SIG-M5 treated with dmso at 0.1 percent for 504 hours (cell line): Measurements from ENCODE around the gene ZC3H8.

Experiments used
- DNase-seq: peaks from one replicate; lab custom pipeline; 2025; ENCODE audit not compliant: unreplicated experiment; lab: John Stamatoyannopoulos, UW

ZC3H8 gene

GRCh38 chr2:112195950-112196349, 58.9 kb downstream of the ZC3H8 start:
- DNase-seq = no peak

DNA sequence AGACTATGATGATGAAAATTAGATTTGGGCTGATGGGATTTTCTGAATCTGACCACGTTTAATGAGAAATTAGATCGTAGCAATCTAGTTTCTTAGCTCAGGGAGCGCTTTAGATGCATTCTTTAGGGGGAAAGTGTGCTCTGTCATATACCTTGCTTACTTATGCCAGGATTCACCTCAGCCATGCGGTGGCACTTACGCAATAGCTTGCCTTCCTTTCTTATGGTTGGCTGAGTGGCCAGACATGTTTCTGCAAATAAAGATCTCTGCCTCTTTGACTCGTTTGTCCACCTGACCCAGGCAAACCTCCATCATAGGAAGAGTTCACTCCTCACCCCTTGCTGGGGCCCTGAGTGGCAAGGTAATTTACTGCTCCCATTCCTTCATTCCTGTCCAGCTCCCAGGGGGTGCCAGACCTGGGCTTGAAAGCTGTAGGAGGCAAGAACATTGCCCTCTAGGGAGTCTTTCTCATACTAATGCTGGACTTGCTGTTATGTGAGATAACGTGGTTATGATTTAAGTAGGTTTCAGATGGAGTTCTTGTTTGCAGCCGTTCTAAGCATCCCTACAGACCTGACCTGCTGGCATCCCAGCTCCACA, 59.6 kb downstream of the ZC3H8 start:
- DNase-seq = no peak

- DNase-seq = no peak
Measured at GRCh38 chr2:112194482-112194881, 60.4 kb downstream of the ZC3H8 start.

GRCh38 chr2:112194028-112194427, 60.8 kb downstream of the ZC3H8 start:
- DNase-seq = no peak

- no peak for DNase-seq
Measured at GRCh38 chr2:112189001-112189556, 65.8 kb downstream of the ZC3H8 start.

DNA sequence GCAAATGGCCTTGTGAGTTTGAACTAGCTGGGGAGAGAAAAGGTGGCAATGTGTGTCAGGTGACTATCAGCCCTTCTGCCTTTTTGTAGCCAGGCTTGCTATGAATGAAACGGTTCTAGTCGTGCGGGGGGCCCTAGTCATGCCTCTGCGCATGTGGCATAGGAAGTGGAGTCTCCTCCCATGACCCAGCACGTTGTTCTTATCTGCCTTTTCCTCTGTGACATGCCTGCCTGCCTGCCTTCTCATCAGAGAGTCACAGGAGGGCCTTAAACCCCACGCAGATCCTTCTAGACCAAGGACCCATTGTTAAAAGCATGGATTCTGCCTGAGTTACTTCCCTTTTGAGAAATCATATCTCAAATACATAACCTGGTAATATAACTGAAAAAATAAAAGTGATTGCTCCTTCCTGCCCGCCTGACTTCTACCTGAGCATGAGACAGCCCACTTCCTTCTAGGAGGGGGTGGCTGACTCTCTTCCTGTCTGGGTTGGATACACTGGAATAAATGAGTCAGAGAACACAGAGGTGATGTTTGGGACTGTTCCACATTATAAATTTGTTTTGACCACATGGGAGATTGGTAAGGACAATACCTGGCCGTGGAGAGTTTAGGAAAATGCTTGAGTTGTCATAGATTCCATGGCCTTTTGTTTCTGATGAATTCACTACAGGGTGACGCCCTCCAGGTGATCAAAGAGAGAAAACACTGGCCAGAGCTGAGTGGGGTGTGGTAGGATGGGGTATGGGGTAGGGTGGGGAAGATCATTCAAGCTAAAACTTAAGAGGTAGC, 66.8 kb downstream of the ZC3H8 start:
- DNase-seq = no peak

DNA sequence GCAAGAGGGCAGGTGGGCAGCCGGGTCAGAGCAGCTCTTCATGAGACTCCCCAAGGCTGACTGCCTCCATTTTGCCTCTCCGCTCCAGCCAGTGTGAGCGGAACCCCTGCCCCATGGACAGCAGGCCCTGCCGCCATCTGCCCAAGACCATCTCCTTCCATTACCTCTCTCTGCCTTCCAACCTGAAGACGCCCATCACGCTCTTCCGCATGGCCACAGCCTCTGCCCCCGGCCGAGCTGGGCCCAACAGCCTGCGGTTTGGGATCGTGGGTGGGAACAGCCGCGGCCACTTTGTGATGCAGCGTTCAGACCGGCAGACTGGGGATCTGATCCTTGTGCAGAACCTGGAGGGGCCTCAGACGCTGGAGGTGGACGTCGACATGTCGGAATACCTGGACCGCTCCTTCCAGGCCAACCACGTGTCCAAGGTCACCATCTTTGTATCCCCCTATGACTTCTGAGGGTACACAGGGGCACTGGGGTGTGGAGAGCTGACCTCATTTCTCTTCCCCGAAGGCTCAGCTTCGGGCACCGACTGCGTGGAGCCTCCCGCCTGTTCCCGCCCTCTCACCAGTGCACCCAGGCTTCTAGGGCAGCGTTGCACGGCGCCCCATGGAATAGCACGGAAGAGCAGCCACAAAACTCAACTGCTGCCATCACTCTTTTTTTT, 67.7 kb downstream of the ZC3H8 start:
- no peak for DNase-seq

DNA sequence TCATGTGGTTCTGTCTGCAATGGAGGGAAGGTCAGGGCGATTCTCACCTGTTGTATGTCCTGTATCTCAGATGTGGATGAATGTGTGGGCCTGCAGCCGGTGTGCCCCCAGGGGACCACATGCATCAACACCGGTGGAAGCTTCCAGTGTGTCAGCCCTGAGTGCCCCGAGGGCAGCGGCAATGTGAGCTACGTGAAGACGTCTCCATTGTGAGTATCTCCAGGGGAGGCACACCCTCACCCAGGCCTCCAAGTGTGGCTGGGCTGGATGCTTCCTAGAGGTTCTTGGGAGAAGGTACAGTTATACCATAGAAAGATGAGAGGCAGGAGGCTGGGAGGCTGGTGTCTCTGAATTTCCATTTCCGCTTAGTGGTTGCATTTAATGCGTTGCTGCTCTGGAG, 69.7 kb downstream of the ZC3H8 start:
- no peak for DNase-seq

- DNase-seq = no peak
Measured at GRCh38 chr2:112184121-112184520, 70.7 kb downstream of the ZC3H8 start.

GRCh38 chr2:112183327-112184025, 71.4 kb downstream of the ZC3H8 start:
- no peak for DNase-seq

GRCh38 chr2:112182581-112183034, 72.2 kb downstream of the ZC3H8 start:
- DNase-seq = no peak

- no peak for DNase-seq
Measured at GRCh38 chr2:112181571-112182290, 73.1 kb downstream of the ZC3H8 start.

DNA sequence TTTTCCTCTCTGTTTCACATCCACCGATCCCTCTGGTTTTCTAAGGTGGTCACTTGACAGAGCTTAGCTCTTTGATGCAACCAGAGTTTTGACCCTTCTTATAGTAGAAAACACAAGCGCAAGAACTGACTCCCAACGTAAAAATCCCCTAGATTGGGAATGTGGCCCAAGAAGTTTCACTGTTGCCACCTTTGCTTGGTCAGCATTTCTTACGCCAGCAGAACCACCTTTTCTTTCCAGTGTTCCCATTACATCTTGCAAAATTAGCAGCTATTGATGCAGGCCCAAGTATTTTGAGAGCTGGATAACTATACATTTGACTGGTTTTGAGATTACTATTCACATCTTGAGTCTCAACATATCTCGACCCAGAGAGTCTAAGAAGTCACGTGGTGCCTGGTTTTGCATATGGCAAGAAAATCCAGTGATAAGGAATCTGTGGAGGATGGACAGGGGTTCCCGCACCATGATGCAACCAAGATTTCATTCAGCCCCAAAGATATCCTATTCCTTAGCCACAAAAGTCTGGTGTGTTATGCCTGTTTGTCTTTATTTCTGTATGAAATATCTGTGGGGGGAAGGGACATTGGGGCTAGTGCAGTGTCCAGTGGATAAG, 78.8 kb downstream of the ZC3H8 start:
- DNase-seq = no peak

DNA sequence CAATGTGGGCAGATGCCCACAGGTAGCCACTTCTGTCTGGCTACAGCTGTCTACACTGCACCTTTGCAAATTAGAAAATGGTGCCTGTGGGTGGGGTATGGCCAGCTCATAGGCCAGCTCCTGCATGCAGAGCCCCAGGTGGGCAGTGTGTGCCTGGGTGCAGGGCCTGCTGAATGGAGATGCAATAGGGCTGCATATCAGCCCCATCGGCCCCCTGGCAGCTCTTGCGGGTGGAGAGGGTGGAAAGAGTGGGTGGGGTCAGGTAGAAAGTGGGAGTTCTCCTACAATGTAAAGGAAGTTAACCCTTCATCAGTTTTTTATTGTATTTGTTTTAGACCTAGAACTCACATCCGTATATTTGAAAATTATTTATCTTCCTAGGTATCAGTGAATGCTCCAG, 79.5 kb downstream of the ZC3H8 start:
- DNase-seq = no peak

DNA sequence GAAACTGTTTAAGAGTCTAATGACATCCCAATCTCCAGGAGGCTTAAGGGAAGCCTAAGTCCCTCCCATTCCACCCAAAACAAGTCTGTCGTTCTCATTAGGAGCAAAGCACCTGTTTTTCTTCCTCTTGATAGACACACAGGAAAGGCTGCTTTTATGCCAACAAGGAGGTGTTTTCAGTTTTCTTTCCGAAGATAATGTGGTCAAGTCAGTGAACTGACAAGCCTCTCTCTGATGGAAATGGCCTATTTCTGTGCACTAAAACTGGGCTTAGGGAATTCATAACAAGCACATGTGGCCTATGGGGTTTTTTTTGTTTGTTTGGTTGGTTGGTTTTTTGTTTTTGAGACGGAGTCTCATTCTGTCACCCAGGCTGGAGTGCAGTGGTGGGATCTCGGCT, 80.5 kb downstream of the ZC3H8 start:
- DNase-seq = no peak

- DNase-seq = no peak
Measured at GRCh38 chr2:112173646-112174319, 81.1 kb downstream of the ZC3H8 start.

DNA sequence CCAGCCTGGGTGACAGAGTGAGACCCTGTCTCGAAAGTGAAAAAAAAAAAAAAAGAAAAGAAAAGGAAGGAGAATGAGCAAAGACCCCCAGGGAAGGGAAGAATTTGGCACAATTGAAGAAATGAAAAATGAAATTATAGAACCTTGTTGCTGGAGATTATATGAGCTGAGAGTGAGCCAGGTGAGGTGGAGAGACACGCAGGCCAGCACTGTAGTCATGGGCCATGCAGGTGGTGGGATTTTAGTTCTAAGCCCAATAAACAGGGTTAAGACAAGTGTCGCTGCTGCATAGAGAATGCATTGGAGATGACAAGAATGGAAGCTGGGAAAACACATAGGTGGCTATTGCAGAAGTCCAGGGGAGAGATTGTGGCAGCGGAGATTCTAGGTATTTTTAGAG, 84.3 kb downstream of the ZC3H8 start:
- DNase-seq = no peak

GRCh38 chr2:112168422-112169124, 86.3 kb downstream of the ZC3H8 start:
- DNase-seq = no peak
